Colonic mucosa (tissue), 4 donors: ENCODE measurements around the gene D2HGDH. TPM values are rescaled to one million over a fixed set of nuclear protein-coding genes. Genes with fewer than 3 reads are reported as not detected.

Source experiments
- DNase-seq: peaks from one replicate; pipeline ENCODE4 v3.0.0-alpha.2; 2020
- H3K27ac ChIP-seq: fragments of 200-600 bp; one replicate; pipeline ENCODE4 v1.8.0; 2021
- H3K27me3 ChIP-seq: fragments of 200-600 bp; one replicate; pipeline ENCODE4 v1.8.0; 2021
- H3K36me3 ChIP-seq: fragments of 200-600 bp; one replicate; pipeline ENCODE4 v1.8.0; 2021
- H3K4me1 ChIP-seq: fragments of 200-600 bp; one replicate; pipeline ENCODE4 v1.8.0; 2021; ENCODE audit warnings: mild to moderate bottlenecking
- H3K4me3 ChIP-seq: fragments of 200-600 bp; one replicate; pipeline ENCODE4 v1.8.0; 2021
- H3K9ac ChIP-seq, 2 donors: one replicate each; pipeline ENCODE4 v1.7.0; 2013; ENCODE audit warnings: control low read depth in 2 of 2, low read depth in 2 of 2, low read length in 2 of 2
- H3K9me3 ChIP-seq: fragments of 200-600 bp; one replicate; pipeline ENCODE4 v1.8.0; 2021
- CTCF ChIP-seq: fragments of 200-600 bp; IDR thresholded peaks from one replicate; pipeline ENCODE4 v1.8.0; 2022; ENCODE audit warnings: antibody characterized with exemption, mild to moderate bottlenecking
- intact Hi-C: fragments of 100-400 bp; cut with DNase I; formaldehyde crosslinking; loops from one replicate; pipeline ENCODE4 v1.14.1; 2022
- total RNA-seq, 2 donors: library from RNA; stranded (reverse); fragmentation: NEBNext Ultra II Directional in 1 of 2; extraction: Animal tissue kit (Norgen Biotek cat#: 25700) in 1 of 2; gene quantifications; one replicate each; pipeline ENCODE4 v1.2.1, GENCODE V29; 2021
- donor health status: healthy.
- donor health status: DM: no; HTN: no; CAD: no.
- donor health status: DM: no; HTN: no; CAD: no.

Gene D2HGDH
- total RNA-seq, 2 donors from 2014 or later = 42.0 to 76.6 TPM

- peak overlapping the region; percentile 74 to 76 for H3K9ac ChIP-seq
Measured at GRCh38 chr2:241703032-241703604, 31.3 kb upstream of the D2HGDH start.

GRCh38 chr2:241706537-241706936 is 27.9 kb upstream of the D2HGDH start:
- H3K27ac ChIP-seq = no peak overlapping the region
- no peaks in the 10 kb centered on the region for H3K9me3 ChIP-seq
- H3K27me3 ChIP-seq = no peaks in the 10 kb centered on the region
- H3K36me3 ChIP-seq = peaks cover 10% of the 10 kb centered on the region
- H3K4me3 ChIP-seq = no peak overlapping the region
- TF ChIP-seq CTCF = no peak
- intact Hi-C loops = loop anchor here (2.0 to 10.0 kb wide), 2 partner anchors 24 to 168 kb away; no protein-coding TSS in a partner anchor
- H3K4me1 ChIP-seq = peaks cover 7% of the 10 kb centered on the region
- no peak for DNase-seq
- no peak overlapping the region for H3K9ac ChIP-seq

More at GRCh38 chr2:241703032-241703604, 31.3 kb upstream of the D2HGDH start:
- DNase-seq = no peak
- intact Hi-C loops = loop anchor here (10.0 kb wide), 1 partner anchor 172 kb away; no protein-coding TSS in a partner anchor
- no peak for TF ChIP-seq CTCF
- Histone ChIP-seq H3K36me3 (no peaks in the 10 kb centered on the region), H3K4me1 (peaks cover 12% of the 10 kb centered on the region), H3K27me3 (no peaks in the 10 kb centered on the region), H3K9me3 (no peaks in the 10 kb centered on the region), H3K27ac (no peak overlapping the region), H3K4me3 (peak overlapping the region; percentile 98)

- intact Hi-C loops = loop anchor here (10.0 kb wide), 1 partner anchor 166 kb away; no protein-coding TSS in a partner anchor
- DNase-seq = no peak
- no peak for TF ChIP-seq CTCF
Measured at GRCh38 chr2:241708879-241709278, 25.6 kb upstream of the D2HGDH start.

GRCh38 chr2:241719093-241719492 is 15.3 kb upstream of the D2HGDH start:
- intact Hi-C loops = no loop called here
- Histone ChIP-seq H3K4me1 (no peaks in the 10 kb centered on the region), H3K9me3 (no peaks in the 10 kb centered on the region), H3K9ac (no peak overlapping the region), H3K4me3 (no peak overlapping the region), H3K36me3 (peaks cover 9% of the 10 kb centered on the region), H3K27ac (no peak overlapping the region), H3K27me3 (no peaks in the 10 kb centered on the region)
- TF ChIP-seq CTCF = no peak
- no peak for DNase-seq

More at GRCh38 chr2:241708879-241709278, 25.6 kb upstream of the D2HGDH start:
- Histone ChIP-seq H3K27me3 (no peaks in the 10 kb centered on the region), H3K9ac (no peak overlapping the region), H3K4me3 (no peak overlapping the region), H3K36me3 (peaks cover 16% of the 10 kb centered on the region), H3K27ac (no peak overlapping the region), H3K4me1 (no peaks in the 10 kb centered on the region), H3K9me3 (no peaks in the 10 kb centered on the region)

- Histone ChIP-seq H3K4me3 (no peak overlapping the region), H3K36me3 (peaks cover 9% of the 10 kb centered on the region), H3K27ac (no peak overlapping the region), H3K9ac (no peak overlapping the region), H3K27me3 (no peaks in the 10 kb centered on the region), H3K4me1 (no peaks in the 10 kb centered on the region), H3K9me3 (no peaks in the 10 kb centered on the region)
- no peak for DNase-seq
- intact Hi-C loops = no loop called here
- no peak for TF ChIP-seq CTCF
Measured at GRCh38 chr2:241720099-241720498, 14.3 kb upstream of the D2HGDH start.
